ENCODE measurements around the gene ASMT.
"Not testable (repeated sequence)": the region's sequence is repeated elsewhere in the genome, so short reads cannot be mapped to it uniquely, and the experiment has no call there.

The ASMT gene

GRCh38 chrX:1656379-1656778, 41.5 kb downstream of the ASMT start:
- no peak for DNase-seq

DNA sequence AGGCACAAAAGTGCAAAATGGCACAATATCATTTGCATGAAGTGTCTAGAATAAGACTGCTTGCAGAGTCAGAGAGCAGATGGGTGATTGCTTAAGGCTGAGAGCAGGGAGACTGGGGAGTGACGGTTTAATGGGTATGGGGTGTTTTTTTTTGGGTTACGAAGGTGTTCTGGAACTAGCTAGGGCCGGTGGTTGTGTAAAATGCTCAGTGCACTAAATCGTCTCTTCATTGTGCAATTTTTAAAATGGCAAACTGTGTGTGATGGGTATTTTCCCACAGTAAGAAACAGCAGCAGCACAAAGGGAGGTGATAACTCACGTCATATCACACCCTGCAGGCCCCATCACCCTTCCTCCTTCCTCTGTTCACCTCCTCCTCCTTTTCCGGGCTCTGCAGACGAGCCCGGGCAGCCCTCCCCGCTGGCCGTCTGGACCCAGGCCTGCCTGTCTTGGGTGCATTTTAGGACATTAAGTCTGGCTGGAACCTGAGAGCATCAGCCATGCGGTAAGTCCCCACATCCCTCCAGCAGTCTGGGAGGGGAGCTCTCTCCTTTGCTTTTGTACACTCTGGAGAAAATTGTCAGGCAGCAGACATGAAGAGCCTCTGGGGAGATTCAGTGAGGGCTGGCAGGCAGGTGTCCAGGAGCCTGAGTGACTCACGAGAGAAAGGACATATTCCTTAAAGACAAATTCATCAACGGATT, 42.7 kb downstream of the ASMT start:
- DNase-seq, result peak; percentile 86

GRCh38 chrX:1658071-1658491, 43.2 kb downstream of the ASMT start:
- peak; percentile 26 for DNase-seq

DNA sequence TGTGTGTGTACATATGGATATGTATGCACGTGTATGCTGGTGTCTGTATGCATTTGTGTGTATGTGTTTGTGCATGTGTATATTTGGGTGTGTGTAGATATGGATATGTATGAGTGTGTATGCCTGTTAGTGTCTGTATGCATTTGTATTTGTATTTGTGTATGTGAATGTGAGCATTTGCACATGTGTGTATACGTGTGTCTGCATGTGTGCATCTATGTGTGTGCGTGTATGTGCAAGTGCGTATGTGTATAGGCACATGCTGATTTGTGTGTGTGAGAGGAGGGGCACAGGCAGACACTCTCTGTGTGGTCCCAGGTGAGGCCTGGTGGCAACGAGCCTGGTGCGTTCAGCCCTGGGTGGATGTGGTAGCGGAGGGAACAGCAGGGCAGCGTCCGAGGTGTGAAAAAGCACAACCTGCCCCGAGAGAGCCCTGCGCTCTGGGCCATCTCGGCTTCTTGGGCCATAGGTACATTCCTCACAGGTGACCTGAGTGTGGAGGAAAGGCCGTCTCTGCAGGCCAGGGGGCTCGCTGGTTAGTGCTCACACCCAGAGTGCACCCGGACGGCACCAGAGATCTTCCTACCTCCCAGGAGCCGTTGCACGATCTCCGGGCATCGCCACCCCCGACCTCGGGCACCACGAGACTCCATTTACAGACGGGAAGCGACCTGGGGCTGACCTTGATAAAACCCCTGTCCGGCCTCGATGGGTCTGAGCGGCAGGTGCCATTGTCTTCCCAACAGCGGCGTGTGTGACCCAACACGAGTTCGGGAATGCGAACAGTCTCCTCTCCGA, 45.0 kb downstream of the ASMT start:
- DNase-seq, result no peak

DNA sequence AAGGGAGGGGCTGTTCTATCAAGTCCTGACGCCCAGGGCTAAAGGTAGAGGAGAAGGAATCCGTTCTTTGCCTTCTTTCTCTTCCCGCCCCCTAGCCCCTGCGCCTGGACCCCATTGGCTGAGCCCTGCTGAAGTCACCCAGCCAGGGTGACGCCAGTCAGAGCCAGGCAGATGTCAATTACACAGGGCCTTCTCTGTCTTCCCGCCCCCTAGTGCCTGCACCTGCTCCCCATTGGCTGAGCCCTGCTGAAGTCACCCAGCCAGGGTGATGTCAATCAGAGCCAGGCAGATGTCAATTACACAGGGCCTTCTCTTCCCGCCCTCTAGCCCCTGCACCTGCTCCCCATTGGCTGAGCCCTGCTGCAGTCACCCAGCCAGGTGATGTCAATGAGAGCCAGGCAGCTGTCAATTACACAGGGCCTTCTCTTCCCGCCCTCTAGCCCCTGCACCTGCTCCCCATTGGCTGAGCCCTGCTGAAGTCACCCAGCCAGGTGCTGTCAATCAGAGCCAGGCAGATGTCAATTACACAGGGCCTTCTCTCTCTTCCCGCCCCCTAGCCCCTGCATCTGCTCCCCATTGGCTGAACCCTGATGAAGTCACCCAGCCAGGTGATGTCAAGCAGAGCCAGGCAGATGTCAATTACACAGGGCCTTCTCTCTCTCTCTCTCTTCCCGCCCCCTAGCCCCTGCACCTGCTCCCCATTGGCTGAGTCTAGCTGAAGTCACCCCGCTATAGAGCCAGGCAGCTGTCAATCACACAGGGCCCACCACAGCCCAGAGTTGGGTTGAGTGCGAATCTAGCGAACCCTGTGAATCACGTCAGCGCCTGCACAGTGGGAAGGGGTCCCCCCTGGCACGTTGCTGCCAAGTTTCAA, 46.4 kb downstream of the ASMT start:
- DNase-seq, result peak; percentile 98

GRCh38 chrX:1661922-1662221, 47.0 kb downstream of the ASMT start:
- DNase-seq, result no peak

- no peak for DNase-seq
These were observed 52.7 kb downstream of the ASMT start for GRCh38 chrX:1667566-1667965.

- peak; percentile 63 for DNase-seq
These were observed 58.5 kb downstream of the ASMT start for GRCh38 chrX:1673337-1673736.

- no peak for DNase-seq
These were observed 62.0 kb downstream of the ASMT start for GRCh38 chrX:1676866-1677265.

GRCh38 chrX:1679238-1679637, 64.4 kb downstream of the ASMT start:
- peak; percentile 34 for DNase-seq

GRCh38 chrX:1681439-1681838, 66.6 kb downstream of the ASMT start:
- DNase-seq, result no peak

DNA sequence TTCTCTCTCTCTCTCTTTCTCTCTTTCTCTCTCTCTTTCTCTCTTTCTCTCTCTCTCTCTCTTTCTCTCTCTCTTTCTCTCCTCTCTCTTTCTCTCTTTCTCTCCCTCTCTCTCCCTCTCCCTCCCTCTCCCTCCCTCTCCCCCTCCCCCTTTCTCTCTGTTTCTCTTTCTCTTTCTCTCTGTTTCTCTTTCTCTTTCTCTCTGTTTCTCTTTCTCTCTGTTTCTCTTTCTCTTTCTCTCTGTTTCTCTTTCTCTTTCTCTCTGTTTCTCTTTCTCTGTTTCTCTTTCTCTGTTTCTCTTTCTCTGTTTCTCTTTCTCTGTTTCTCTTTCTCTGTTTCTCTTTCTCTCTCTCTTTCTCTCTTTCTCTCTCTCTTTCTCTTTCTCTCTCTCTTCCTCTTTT, 67.0 kb downstream of the ASMT start:
- not testable (repeated sequence) for DNase-seq

- not testable (repeated sequence) for DNase-seq
These were observed 67.6 kb downstream of the ASMT start for GRCh38 chrX:1682501-1682900.

DNA sequence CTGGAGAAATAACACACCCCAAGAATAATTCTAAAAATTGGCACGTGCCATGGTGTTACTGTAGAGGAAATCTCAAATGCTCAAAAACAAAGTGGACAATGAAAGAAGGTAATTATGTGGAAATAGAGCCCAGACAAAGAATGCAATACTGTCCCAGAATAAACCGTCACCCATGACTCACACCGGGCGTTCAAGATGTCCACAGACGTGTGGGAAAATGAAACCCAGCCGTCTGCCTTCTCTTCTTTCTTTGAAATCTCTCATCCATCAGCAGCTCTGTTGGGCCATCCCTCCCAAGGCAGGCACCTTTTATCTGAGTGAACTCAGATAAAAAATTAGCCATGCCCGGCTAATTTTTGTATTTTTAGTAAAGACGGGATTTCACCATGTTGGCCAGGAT, 70.0 kb downstream of the ASMT start:
- DNase-seq, result not testable (repeated sequence)

DNA sequence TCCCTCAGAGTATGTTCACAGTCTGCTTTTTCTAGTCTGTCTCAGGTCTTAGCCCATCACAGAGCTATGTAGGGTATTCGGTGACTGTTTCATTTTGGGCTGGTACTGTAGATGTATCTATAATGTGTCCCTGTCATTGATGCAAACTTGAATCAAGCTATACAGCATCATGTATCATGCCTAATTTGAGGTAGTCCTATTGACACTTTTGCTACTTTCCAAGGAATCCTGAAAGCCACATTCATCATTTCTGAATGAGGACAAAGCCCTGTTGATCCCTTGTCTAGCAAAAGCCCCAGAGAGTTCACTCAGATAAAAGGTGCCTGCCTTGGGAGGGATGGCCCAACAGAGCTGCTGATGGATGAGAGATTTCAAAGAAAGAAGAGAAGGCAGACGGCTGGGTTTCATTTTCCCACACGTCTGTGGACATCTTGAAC, 70.6 kb downstream of the ASMT start:
- DNase-seq, result not testable (repeated sequence)

- DNase-seq, result no peak
These were observed 71.8 kb downstream of the ASMT start for GRCh38 chrX:1686642-1687041.

All from activated CD4-positive, alpha-beta T cell treated with anti-CD3 and anti-CD28 coated beads, Interleukin-10, Interleukin-2, amounts not matched to agents 100 ng/mL and 50 ng/mL, durations not matched to agents 16 hours and 8 hours (primary cell).